ENCODE results near the gene ZNF385C.

ZNF385C gene

DNA sequence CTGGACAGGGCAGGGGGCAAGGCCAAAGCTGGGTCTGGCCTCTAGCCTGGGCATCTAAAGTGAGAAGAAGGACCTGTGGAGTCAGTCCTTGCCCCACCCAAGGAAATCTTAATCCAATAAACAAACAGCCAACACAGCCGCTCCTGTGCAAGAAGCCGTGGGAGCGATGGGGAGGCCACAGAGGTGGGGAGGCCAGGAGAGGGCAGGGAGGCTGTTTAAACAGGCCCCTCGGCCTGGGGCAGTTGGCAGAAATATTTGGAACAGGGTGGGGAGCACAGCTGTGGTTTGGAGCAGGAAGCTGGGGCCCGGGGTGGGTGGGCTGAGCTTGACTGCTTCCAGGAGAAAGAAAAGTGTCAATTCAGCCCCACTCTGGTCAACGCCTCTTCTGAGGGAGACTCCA lies 5.3 kb downstream of the ZNF385C start:
- H3K4me3 ChIP-seq (ENCODE audit: low read depth, low read length), result no peak overlapping the region
- no peak for TF ChIP-seq CTCF (IDR thresholded peaks at IDR 0.05; ENCODE audit: control insufficient read depth, extremely low read depth, insufficient read depth)
- DNase-seq (ENCODE audit: low read depth), result no peak

DNA sequence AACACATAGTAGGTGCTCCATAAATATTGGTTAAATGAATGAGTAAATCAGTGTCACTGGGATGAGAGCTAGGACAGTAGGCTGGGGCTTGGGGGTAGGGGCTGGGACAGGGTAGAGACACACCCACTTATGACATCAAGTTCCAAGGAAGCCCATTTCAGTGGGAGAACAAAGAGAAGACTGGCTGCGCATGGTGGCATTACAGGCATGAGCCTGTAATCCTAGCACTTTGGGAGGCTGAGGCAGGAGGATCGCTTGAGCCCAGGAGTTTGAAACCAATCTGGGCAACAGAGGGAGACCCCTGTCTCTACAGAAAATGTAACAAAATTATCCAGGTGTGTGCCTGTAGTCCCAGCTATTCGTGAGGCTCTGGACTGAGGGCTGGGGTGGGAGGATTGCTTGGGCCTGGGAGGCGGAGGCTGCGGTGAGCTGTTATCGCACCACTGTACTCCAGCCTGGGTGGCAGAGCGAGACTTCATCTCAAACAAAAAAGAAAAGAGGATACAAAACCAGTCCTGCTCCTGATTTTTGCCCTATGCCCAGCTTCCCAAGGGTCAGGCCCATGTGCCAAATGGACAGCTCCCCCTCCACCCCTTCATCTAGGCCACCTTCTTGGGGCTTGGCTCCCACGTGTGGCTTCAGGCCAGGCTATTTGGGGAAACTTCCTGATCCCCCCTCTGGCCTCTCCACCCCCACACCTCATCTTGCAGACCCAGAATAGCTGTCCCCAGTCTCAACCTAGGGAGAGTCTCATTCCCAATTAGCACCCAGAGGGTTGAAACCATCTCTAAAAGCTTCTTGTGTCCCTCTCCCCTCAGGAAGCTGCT lies 7.1 kb downstream of the ZNF385C start:
- TF ChIP-seq CTCF (IDR thresholded peaks at IDR 0.05; ENCODE audit: control insufficient read depth, extremely low read depth, insufficient read depth), result no peak
- no peak for DNase-seq (ENCODE audit: low read depth)
- no peak overlapping the region for H3K4me3 ChIP-seq (ENCODE audit: low read depth, low read length)

DNA sequence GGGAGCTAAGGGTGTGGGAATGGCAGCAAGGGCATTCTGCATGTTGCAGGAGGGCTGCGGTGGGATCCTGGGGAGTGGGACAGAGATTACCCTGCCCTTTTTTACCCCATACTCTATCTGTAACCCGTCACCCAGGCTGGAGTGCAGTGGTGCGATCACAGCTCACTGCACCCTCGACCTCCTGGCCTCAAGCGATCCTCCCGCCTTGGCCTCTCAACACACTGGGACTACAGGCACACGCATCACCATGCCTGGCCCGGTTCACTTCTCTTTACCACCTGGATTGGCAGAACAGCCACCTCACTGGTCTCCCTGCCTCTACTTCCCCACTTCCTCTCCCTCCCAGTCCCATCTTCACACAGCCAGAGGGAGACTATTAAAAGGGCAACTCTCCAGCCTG lies 9.5 kb downstream of the ZNF385C start:
- TF ChIP-seq CTCF (IDR thresholded peaks at IDR 0.05; ENCODE audit: control insufficient read depth, extremely low read depth, insufficient read depth), result no peak
- H3K4me3 ChIP-seq (ENCODE audit: low read depth, low read length), result no peak overlapping the region
- DNase-seq (ENCODE audit: low read depth), result no peak

DNA sequence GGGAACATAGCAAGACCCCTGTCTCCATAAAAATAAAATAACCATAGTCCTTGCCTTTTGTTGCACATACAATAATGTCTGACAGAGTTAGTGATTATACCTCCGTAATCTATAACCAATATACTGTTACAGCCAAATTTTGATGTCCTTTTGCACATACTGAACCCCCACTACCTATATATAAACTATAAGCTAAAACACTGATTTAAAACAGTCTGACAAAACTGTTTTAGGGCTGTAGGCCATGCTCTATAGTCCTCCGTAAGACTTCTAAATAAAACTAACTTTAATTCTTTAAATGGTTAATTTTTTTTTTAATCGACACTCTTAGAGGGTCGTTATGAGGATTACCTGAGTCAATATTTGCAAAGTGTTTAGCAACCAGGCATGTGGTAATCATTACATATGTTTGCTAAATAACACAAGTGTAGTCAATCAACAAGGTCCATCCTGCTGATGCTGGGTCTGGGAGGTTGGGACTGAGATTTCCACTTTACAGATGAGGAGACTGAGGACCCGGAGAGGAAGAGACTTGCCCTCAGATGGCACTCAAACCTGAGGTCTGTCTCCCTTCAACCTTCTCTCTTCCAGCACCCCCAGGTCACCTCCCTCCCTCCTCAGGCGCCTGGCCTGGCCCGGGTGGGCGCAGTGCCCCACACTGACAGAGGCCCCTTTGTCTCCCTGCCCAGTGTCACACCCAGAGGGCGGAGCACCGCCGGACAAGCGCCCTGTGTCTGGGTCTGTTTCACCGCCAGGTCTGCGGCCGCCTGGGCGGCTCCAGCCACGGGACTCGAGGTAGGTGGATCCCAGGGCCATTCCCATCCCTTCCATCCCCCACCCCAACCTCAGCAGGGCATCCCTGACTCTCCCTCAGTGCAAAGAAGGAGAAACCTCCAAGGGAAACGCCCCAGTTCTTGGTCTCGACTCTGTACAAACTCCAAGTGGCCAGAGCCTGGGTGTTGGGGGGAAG lies 10.3 kb downstream of the ZNF385C start:
- TF ChIP-seq CTCF (IDR thresholded peaks at IDR 0.05; ENCODE audit: control insufficient read depth, extremely low read depth, insufficient read depth), result no peak
- DNase-seq (ENCODE audit: low read depth), result no peak
- H3K4me3 ChIP-seq (ENCODE audit: low read depth, low read length), result no peak overlapping the region

GRCh38 chr17:42087042-42087701 lies 11.1 kb downstream of the ZNF385C start:
- H3K4me3 ChIP-seq (ENCODE audit: low read depth, low read length), result no peak overlapping the region
- no peak for TF ChIP-seq CTCF (IDR thresholded peaks at IDR 0.05; ENCODE audit: control insufficient read depth, extremely low read depth, insufficient read depth)
- DNase-seq (ENCODE audit: low read depth), result no peak

GRCh38 chr17:42081516-42082129 lies 16.6 kb downstream of the ZNF385C start:
- no peak for TF ChIP-seq CTCF (IDR thresholded peaks at IDR 0.05; ENCODE audit: control insufficient read depth, extremely low read depth, insufficient read depth)
- H3K4me3 ChIP-seq (ENCODE audit: low read depth, low read length), result no peak overlapping the region
- DNase-seq (ENCODE audit: low read depth), result no peak

Data from LNCaP clone FGC (cell line).